GM23248 (cell line): ENCODE data around the gene CIT. TPM values are rescaled to one million over a fixed set of nuclear protein-coding genes. Genes with fewer than 3 reads are reported as not detected.

ENCODE experiments used
- DNase-seq: peaks from one replicate; pipeline ENCODE4 v3.0.0-alpha.2; 2015
- H2AFZ ChIP-seq: fragments of 200-600 bp; sonication (generic); 2 replicates; pipeline ENCODE4 v1.6.1; 2016; ENCODE audit warnings: antibody characterized with exemption
- H3F3A ChIP-seq: fragments of 200-600 bp; sonication (generic); 2 replicates; pipeline ENCODE4 v1.6.1; 2016; ENCODE audit warnings: mild to moderate bottlenecking, antibody characterized with exemption, mixed run types; ENCODE audit not compliant: insufficient read depth
- H3K27ac ChIP-seq: fragments of 200-600 bp; sonication (generic); 2 replicates; pipeline ENCODE4 v1.5.1; 2016; ENCODE audit warnings: mild to moderate bottlenecking
- H3K27me3 ChIP-seq: fragments of 200-600 bp; sonication (generic); replicated peaks from 2 replicates; pipeline ENCODE4 v1.6.1; 2016; ENCODE audit warnings: mild to moderate bottlenecking; ENCODE audit not compliant: insufficient read depth
- H3K36me3 ChIP-seq: fragments of 200-600 bp; sonication (generic); 2 replicates; pipeline ENCODE4 v1.6.1; 2016; ENCODE audit warnings: low read depth, mild to moderate bottlenecking
- H3K4me1 ChIP-seq: fragments of 200-600 bp; sonication (generic); 2 replicates; pipeline ENCODE4 v1.6.1; 2016; ENCODE audit warnings: mild to moderate bottlenecking; ENCODE audit not compliant: insufficient read depth
- H3K4me2 ChIP-seq: fragments of 200-600 bp; sonication (generic); one replicate; pipeline ENCODE4 v1.6.1; 2016; ENCODE audit warnings: mild to moderate bottlenecking; ENCODE audit not compliant: unreplicated experiment
- H3K4me3 ChIP-seq: fragments of 200-600 bp; sonication (generic); 2 replicates; pipeline ENCODE4 v1.5.1; 2016; ENCODE audit warnings: mild to moderate bottlenecking
- H3K79me2 ChIP-seq: fragments of 200-600 bp; sonication (generic); 2 replicates; pipeline ENCODE4 v1.6.1; 2016; ENCODE audit warnings: mild to moderate bottlenecking; ENCODE audit not compliant: insufficient read depth
- H3K9ac ChIP-seq: fragments of 200-600 bp; sonication (generic); 2 replicates; pipeline ENCODE4 v1.6.1; 2016; ENCODE audit warnings: mild to moderate bottlenecking
- H3K9me2 ChIP-seq: fragments of 200-600 bp; sonication (generic); 2 replicates; pipeline ENCODE4 v1.6.1; 2016; ENCODE audit warnings: mixed run types, mild to moderate bottlenecking, moderate library complexity; ENCODE audit not compliant: insufficient read depth
- H3K9me3 ChIP-seq: fragments of 200-600 bp; sonication (generic); one replicate; pipeline ENCODE4 v1.6.1; 2017; ENCODE audit warnings: low read depth
- H4K20me1 ChIP-seq: fragments of 200-600 bp; sonication (generic); 2 replicates; pipeline ENCODE4 v1.6.0; 2016; ENCODE audit not compliant: insufficient read depth
- EZH2 ChIP-seq: fragments of 200-600 bp; sonication (generic); IDR thresholded peaks from 2 replicates; pipeline ENCODE4 v1.6.1; 2018; ENCODE audit warnings: antibody characterized with exemption, mild to moderate bottlenecking; ENCODE audit not compliant: insufficient read depth, poor library complexity, severe bottlenecking
- EZH2phosphoT487 ChIP-seq: fragments of 200-600 bp; sonication (generic); IDR thresholded peaks from 2 replicates; pipeline ENCODE4 v1.6.1; 2018; ENCODE audit warnings: antibody characterized with exemption, moderate library complexity, mild to moderate bottlenecking, low read depth; ENCODE audit not compliant: insufficient read depth
- WGBS, 2 experiments: methylation state at CpG; one replicate each; pipeline ENCODE4 v1.1.6; 2015 to 2017; ENCODE audit warnings: low lambda C conversion rate in 2 of 2, low coverage in 1 of 2; ENCODE audit errors: missing lambda C conversion rate in 2 of 2; 5-methylcytosine and 5-hydroxymethylcytosine counted together
- in situ Hi-C: fragments of 300-500 bp; cut with MboI; formaldehyde crosslinking; loops from 2 replicates; pipeline ENCODE4 v1.15.0; 2020
- polyA plus RNA-seq: library from polyadenylated mRNA; unstranded; fragments of >200 nt; fragmentation: Nextera tagmentation; extraction: Ambion mirVana; gene quantifications from 2 replicates; pipeline ENCODE4 v1.2.1, GENCODE V29; 2016
- total RNA-seq: library from RNA; depleted of rRNA; stranded (reverse); fragments of >200 nt; shearing (Covaris generic); gene quantifications from 2 replicates; pipeline ENCODE4 v1.2.3, GENCODE V29; 2014

The CIT gene
- total and polyA plus RNA-seq, 2 experiments from 2014 or later, result 4.3 to 6.8 TPM

DNA sequence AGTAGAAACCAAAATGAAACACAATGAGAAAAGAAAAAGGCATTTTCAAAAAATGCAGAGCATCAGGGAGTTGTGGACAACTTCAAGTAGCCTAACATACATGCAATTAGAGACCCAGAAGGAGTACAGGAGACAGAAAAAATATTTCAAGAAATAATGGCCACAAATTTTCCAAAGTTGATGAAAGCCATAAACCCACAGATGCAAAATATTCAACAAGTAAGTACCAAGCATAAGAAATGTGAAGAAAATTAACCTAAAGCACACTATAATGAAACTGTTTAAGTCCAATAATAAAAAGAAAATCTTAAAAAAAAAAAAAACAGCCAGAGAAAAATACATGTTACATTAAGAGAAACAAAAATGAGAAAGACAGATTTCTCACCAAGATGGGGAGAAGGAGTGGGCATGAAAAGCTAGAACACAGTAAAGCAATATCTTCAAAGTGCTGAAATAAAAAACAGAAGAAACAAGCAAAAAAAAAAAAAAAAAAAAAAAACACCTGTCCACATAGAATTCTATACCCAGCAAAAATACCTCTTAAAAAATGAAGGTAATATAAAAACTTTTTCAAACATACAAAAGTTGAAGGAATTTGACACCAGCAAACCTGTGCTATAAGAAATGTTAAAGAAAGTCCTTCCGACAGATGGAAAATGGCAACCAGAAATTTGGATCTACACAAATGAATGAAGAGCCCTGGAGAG lies 132.1 kb downstream of the CIT start:
- 97 to 98% methylated on average over 1 of the region's 1 CpG for WGBS, 2 experiments
- TF ChIP-seq EZH2phosphoT487 (no peak), EZH2 (no peak)

DNA sequence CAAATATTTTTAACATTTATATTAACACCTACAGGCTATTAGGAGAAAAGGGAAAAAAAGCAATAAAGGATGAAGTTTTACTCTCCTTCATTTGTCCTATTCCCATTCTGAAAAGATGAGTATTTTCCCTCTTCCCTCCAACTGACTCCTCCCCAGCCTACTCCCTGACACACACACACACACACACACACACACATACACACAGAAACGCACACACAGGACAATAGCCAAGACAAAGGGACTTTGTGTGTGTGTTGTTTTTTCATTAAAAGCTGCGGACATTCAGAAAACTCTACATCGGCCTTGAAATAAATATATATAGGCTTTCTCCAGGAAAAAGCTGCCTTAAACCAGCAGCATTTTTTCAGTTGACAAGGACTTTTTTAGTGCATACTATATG lies 134.4 kb downstream of the CIT start:
- H3K36me3 ChIP-seq, result 0 out of 2 replicates have a peak, but pooled peaks cover 14% of the 10 kb centered on the region
- TF ChIP-seq EZH2phosphoT487 (no peak), EZH2 (no peak)
- no peak overlapping the region for H2AFZ ChIP-seq
- no peak overlapping the region for H3K9ac ChIP-seq
- in situ Hi-C loops, result no loop called here
- H3K4me2 ChIP-seq, result no peak overlapping the region
- no peak for DNase-seq
- no peaks in the 10 kb centered on the region for H3K9me2 ChIP-seq
- H3K79me2 ChIP-seq, result no peaks in the 10 kb centered on the region
- H4K20me1 ChIP-seq, result no peaks in the 10 kb centered on the region
- H3K4me3 ChIP-seq, result no peak overlapping the region
- H3F3A ChIP-seq, result no peaks in the 10 kb centered on the region
- no peaks in the 10 kb centered on the region for H3K27me3 ChIP-seq
- WGBS, 2 experiments, result 98 to 100% methylated on average over 3 of the region's 3 CpGs
- peaks cover 2% of the 10 kb centered on the region for H3K9me3 ChIP-seq
- no peak overlapping the region for H3K27ac ChIP-seq
- H3K4me1 ChIP-seq, result no peaks in the 10 kb centered on the region

More for the DNA sequence above, 132.1 kb downstream of the CIT start:
- Histone ChIP-seq H3K36me3 (0 out of 2 replicates have a peak, but pooled peaks cover 14% of the 10 kb centered on the region), H3K9ac (no peak overlapping the region), H3K4me1 (peaks cover 15% of the 10 kb centered on the region), H3K27ac (no peak overlapping the region), H3K9me2 (no peaks in the 10 kb centered on the region), H3K4me3 (no peak overlapping the region), H2AFZ (no peak overlapping the region), H3K27me3 (no peaks in the 10 kb centered on the region), H3K9me3 (peaks cover 2% of the 10 kb centered on the region), H3K4me2 (no peak overlapping the region), H4K20me1 (no peaks in the 10 kb centered on the region), H3K79me2 (no peaks in the 10 kb centered on the region), H3F3A (peaks cover 21% of the 10 kb centered on the region)
- DNase-seq, result no peak
- in situ Hi-C loops, result no loop called here

DNA sequence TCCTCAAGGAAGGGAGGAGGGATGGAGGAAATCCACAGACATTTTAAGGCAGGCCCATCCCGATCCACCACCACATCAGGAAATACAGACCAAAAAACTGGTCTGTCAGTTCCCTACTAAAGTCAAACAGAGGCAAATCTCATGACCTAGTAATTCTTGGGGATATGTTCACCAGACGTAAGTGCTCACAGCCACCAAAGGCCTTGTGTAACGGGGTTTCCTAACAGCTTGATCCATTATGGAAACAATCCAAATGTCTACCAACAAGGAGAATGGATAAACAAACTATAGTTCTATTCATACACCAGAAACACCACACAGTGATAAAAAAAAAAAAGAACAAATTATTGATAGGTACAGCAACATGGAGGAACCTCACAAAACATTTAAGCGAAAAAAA lies 136.3 kb downstream of the CIT start:
- DNase-seq, result no peak
- in situ Hi-C loops, result no loop called here
- Histone ChIP-seq H2AFZ (no peak overlapping the region), H3K4me2 (no peak overlapping the region), H3K9me2 (no peaks in the 10 kb centered on the region), H3K9me3 (no peaks in the 10 kb centered on the region), H3K27ac (no peak overlapping the region), H3K79me2 (no peaks in the 10 kb centered on the region), H3K36me3 (0 out of 2 replicates have a peak, but pooled peaks cover 11% of the 10 kb centered on the region), H3K4me1 (no peaks in the 10 kb centered on the region), H3K27me3 (no peaks in the 10 kb centered on the region), H3K9ac (no peak overlapping the region), H4K20me1 (no peaks in the 10 kb centered on the region), H3F3A (no peaks in the 10 kb centered on the region), H3K4me3 (no peak overlapping the region)
- TF ChIP-seq EZH2 (no peak), EZH2phosphoT487 (no peak)
- 97 to 98% methylated on average over 4 of the region's 4 CpGs for WGBS, 2 experiments

DNA sequence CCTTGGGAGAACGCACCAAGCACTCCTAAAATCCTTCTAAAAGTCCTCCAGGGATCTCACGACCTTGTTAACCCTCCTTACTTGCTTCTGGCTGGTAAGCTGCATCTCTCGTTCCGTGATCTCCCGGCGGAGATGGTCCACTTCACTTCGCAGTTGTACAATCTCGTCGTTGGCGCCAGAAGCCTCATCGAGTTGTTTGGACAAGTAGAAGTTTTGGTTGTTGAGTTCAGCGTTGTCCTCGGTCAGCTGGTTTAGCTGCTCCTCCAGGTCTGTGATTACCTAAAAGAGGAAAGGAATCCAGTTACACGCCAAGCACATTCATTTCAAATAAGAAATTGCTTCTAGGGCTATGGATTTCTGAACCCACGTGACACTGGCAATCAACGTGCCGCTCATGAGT lies 142.0 kb downstream of the CIT start:
- Histone ChIP-seq H3K79me2 (no peaks in the 10 kb centered on the region), H3K9me3 (no peaks in the 10 kb centered on the region), H2AFZ (no peak overlapping the region), H3K27me3 (no peaks in the 10 kb centered on the region), H3K9ac (no peak overlapping the region), H3K4me1 (no peaks in the 10 kb centered on the region), H4K20me1 (no peaks in the 10 kb centered on the region), H3K36me3 (no peaks in the 10 kb centered on the region), H3K9me2 (no peaks in the 10 kb centered on the region), H3K4me2 (no peak overlapping the region), H3K4me3 (no peak overlapping the region), H3K27ac (no peak overlapping the region), H3F3A (no peaks in the 10 kb centered on the region)
- TF ChIP-seq EZH2, result no peak
- TF ChIP-seq EZH2phosphoT487, result no peak
- DNase-seq, result no peak
- in situ Hi-C loops, result no loop called here
- 96 to 98% methylated on average over 17 of the region's 17 CpGs for WGBS, 2 experiments
